Measurements from ENCODE around the gene GPER1. TPM values are rescaled to one million over a fixed set of nuclear protein-coding genes. Genes with fewer than 3 reads are reported as not detected.

Gene GPER1
- total and polyA plus RNA-seq, 2 experiments from 2014 or later = 0.89 TPM; not detected in 1

DNA sequence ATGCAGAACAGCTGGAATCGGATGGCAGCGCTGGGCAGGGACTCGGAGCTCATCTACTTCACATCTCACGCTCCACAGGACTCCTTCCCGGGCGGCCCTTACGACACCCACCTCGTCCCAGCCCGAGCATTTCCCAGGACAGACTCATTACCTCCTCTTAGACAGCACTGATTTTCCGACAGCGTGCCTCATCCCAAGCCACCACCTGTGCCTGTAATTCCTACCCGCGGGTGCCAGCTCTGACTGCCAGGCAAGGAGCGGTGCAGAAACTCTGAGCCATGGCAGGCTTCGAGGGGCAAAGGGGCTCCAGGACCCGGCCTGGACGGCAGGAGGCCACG, 25.6 kb downstream of the GPER1 start (continued):
- TF ChIP-seq, protein P1, sequence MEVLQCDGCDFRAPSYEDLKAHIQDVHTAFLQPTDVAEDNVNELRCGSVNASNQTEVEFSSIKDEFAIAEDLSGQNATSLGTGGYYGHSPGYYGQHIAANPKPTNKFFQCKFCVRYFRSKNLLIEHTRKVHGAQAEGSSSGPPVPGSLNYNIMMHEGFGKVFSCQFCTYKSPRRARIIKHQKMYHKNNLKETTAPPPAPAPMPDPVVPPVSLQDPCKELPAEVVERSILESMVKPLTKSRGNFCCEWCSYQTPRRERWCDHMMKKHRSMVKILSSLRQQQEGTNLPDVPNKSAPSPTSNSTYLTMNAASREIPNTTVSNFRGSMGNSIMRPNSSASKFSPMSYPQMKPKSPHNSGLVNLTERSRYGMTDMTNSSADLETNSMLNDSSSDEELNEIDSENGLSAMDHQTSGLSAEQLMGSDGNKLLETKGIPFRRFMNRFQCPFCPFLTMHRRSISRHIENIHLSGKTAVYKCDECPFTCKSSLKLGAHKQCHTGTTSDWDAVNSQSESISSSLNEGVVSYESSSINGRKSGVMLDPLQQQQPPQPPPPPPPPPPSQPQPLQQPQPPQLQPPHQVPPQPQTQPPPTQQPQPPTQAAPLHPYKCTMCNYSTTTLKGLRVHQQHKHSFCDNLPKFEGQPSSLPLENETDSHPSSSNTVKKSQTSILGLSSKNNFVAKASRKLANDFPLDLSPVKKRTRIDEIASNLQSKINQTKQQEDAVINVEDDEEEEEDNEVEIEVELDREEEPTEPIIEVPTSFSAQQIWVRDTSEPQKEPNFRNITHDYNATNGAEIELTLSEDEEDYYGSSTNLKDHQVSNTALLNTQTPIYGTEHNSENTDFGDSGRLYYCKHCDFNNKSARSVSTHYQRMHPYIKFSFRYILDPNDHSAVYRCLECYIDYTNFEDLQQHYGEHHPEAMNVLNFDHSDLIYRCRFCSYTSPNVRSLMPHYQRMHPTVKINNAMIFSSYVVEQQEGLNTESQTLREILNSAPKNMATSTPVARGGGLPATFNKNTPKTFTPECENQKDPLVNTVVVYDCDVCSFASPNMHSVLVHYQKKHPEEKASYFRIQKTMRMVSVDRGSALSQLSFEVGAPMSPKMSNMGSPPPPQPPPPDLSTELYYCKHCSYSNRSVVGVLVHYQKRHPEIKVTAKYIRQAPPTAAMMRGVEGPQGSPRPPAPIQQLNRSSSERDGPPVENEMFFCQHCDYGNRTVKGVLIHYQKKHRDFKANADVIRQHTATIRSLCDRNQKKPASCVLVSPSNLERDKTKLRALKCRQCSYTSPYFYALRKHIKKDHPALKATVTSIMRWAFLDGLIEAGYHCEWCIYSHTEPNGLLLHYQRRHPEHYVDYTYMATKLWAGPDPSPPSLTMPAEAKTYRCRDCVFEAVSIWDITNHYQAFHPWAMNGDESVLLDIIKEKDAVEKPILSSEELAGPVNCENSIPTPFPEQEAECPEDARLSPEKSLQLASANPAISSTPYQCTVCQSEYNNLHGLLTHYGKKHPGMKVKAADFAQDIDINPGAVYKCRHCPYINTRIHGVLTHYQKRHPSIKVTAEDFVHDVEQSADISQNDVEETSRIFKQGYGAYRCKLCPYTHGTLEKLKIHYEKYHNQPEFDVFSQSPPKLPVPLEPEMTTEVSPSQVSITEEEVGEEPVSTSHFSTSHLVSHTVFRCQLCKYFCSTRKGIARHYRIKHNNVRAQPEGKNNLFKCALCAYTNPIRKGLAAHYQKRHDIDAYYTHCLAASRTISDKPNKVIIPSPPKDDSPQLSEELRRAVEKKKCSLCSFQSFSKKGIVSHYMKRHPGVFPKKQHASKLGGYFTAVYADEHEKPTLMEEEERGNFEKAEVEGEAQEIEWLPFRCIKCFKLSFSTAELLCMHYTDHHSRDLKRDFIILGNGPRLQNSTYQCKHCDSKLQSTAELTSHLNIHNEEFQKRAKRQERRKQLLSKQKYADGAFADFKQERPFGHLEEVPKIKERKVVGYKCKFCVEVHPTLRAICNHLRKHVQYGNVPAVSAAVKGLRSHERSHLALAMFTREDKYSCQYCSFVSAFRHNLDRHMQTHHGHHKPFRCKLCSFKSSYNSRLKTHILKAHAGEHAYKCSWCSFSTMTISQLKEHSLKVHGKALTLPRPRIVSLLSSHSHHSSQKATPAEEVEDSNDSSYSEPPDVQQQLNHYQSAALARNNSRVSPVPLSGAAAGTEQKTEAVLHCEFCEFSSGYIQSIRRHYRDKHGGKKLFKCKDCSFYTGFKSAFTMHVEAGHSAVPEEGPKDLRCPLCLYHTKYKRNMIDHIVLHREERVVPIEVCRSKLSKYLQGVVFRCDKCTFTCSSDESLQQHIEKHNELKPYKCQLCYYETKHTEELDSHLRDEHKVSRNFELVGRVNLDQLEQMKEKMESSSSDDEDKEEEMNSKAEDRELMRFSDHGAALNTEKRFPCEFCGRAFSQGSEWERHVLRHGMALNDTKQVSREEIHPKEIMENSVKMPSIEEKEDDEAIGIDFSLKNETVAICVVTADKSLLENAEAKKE (CRISPR knock-in tag; IDR thresholded peaks at IDR 0.05) = no peak
- TF ChIP-seq ZNF331 (CRISPR knock-in tag; IDR thresholded peaks at IDR 0.05; ENCODE audit: low read depth) = no peak
- no peak for TF ChIP-seq STAT1 (IDR thresholded peaks at IDR 0.05; ENCODE audit: unreplicated experiment)
- no peak for TF ChIP-seq ZNF114 (CRISPR knock-in tag; IDR thresholded peaks at IDR 0.05)

DNA sequence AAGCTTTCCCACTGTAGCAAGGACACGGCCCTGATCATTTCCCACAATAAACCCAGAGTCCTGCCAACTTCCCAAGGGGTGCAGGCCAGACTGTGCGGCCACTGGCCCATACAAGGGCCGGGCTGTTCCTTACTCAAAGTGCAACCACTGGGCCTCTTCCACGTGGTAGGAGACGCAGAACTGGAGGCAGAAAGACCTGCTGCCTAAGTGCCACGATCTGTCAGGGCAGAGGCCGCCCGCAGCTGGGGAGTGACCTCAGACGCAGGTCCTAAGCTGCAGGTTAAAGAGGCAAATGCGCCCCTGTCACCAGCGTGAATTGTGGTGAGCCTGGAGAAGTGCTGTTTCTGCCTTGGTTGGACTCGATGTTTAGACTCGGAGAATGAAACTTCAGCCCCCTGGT, 26.2 kb downstream of the GPER1 start:
- H4K20me1 ChIP-seq (replicated peaks; ENCODE audit: insufficient read depth) = peaks cover 16% of the 10 kb centered on the region; the same call in 1 of the 2 replicates
- no peak overlapping the region for H3K27ac ChIP-seq (ENCODE audit: low read depth)
- peaks cover 56% of the 10 kb centered on the region for H3K79me2 ChIP-seq (replicated peaks; ENCODE audit: insufficient read depth)
- Mint-ChIP-seq H3K36me3 (ENCODE audit: low read depth) (peaks cover 14% of the 10 kb centered on the region), H3K27me3 (ENCODE audit: insufficient read depth, low read depth, poor library complexity) (peaks cover 13% of the 10 kb centered on the region), H3K4me1 (no peaks in the 10 kb centered on the region; the same call in 2 of the 3 replicates), H3K9me3 (no peaks in the 10 kb centered on the region; the same call in 2 of the 3 replicates), H3K4me3 (no peak overlapping the region), H3K27ac (no peak overlapping the region)
- no peak overlapping the region for H3K4me3 ChIP-seq
- no peaks in the 10 kb centered on the region for H3F3A ChIP-seq (replicated peaks; ENCODE audit: low read depth)
- DNase-seq (ENCODE audit: low spot score) (no peak), ATAC-seq (no peak)
- TF ChIP-seq ZNF331 (CRISPR knock-in tag; IDR thresholded peaks at IDR 0.05; ENCODE audit: low read depth) = no peak
- TF ChIP-seq CREB1 (CRISPR knock-in tag; IDR thresholded peaks at IDR 0.05; ENCODE audit: low read depth) = no peak
- H3K9me2 ChIP-seq (ENCODE audit: insufficient read depth) = no peaks in the 10 kb centered on the region
- H3K36me3 ChIP-seq (ENCODE audit: insufficient read depth) = no peaks in the 10 kb centered on the region
- no peaks in the 10 kb centered on the region for H3K27me3 ChIP-seq (ENCODE audit: insufficient read depth)
- no peak overlapping the region for H2AFZ ChIP-seq
- no peaks in the 10 kb centered on the region for H3K4me1 ChIP-seq (ENCODE audit: insufficient read depth)
- no peak overlapping the region for H3K4me2 ChIP-seq
